Neural cell (in vitro differentiated cells): ENCODE results near the gene CXCL6. TPM values are rescaled to one million over a fixed set of nuclear protein-coding genes. Genes with fewer than 3 reads are reported as not detected.

ENCODE experiments used
- H2AFZ ChIP-seq: fragments of 200-600, 300-800 bp; sonication (generic), shearing (Covaris generic); 2 replicates; pipeline ENCODE4 v1.6.0; 2014; ENCODE audit warnings: low read depth, mild to moderate bottlenecking, antibody characterized with exemption, low read length, moderate library complexity
- H3F3A ChIP-seq: fragments of 200-600 bp; shearing (Covaris generic); 2 replicates; pipeline ENCODE4 v1.6.1; 2016; ENCODE audit warnings: mild to moderate bottlenecking, moderate library complexity, mixed read lengths, antibody characterized with exemption, low read length; ENCODE audit not compliant: insufficient read depth, poor library complexity, severe bottlenecking
- H3K27ac ChIP-seq: fragments of 200-600, 300-800 bp; sonication (generic), shearing (Covaris generic); 2 replicates; pipeline ENCODE4 v1.5.1; 2014; ENCODE audit warnings: mild to moderate bottlenecking, low read length, moderate library complexity
- H3K27me3 ChIP-seq: fragments of 300-800, 200-600 bp; sonication (generic), shearing (Covaris generic); 2 replicates; pipeline ENCODE4 v1.6.0; 2014; ENCODE audit warnings: mild to moderate bottlenecking, low read depth, low read length, moderate library complexity; ENCODE audit not compliant: insufficient read depth
- H3K36me3 ChIP-seq: fragments of 300-800, 200-600 bp; sonication (generic), shearing (Covaris generic); 2 replicates; pipeline ENCODE4 v1.5.1; 2014; ENCODE audit warnings: mild to moderate bottlenecking, antibody characterized with exemption, low read length, moderate library complexity; ENCODE audit not compliant: insufficient read depth
- H3K4me2 ChIP-seq: fragments of 300-800, 200-600 bp; sonication (generic), shearing (Covaris generic); 2 replicates; pipeline ENCODE4 v1.6.0; 2014; ENCODE audit warnings: mild to moderate bottlenecking, low read length
- H3K4me3 ChIP-seq: fragments of 300-800, 200-600 bp; sonication (generic), shearing (Covaris generic); 2 replicates; pipeline ENCODE4 v1.5.1; 2014; ENCODE audit warnings: mild to moderate bottlenecking, low read length, moderate library complexity
- H3K79me2 ChIP-seq: fragments of 200-600 bp; shearing (Covaris generic); replicated peaks from 2 replicates; pipeline ENCODE4 v1.6.0; 2014; ENCODE audit warnings: mild to moderate bottlenecking, low read length, moderate library complexity; ENCODE audit not compliant: insufficient read depth
- H3K9ac ChIP-seq: fragments of 300-800, 200-600 bp; sonication (generic), shearing (Covaris generic); 2 replicates; pipeline ENCODE4 v1.6.1; 2016; ENCODE audit warnings: mild to moderate bottlenecking, low read length, mixed read lengths
- H3K9me2 ChIP-seq: fragments of 200-600 bp; shearing (Covaris generic); 2 replicates; pipeline ENCODE4 v1.6.1; 2016; ENCODE audit warnings: mild to moderate bottlenecking, low read length, mixed read lengths; ENCODE audit not compliant: insufficient read depth
- H3K9me3 ChIP-seq: fragments of 200-600, 300-800 bp; sonication (generic), shearing (Covaris generic); 2 replicates; pipeline ENCODE4 v1.6.1; 2016; ENCODE audit warnings: mild to moderate bottlenecking, mixed run types, low read length, moderate library complexity, mixed read lengths
- H4K20me1 ChIP-seq: fragments of 200-600 bp; shearing (Covaris generic); 2 replicates; pipeline ENCODE4 v1.6.1; 2016; ENCODE audit warnings: mild to moderate bottlenecking, mixed run types; ENCODE audit not compliant: insufficient read depth
- CTCF ChIP-seq: fragments of 450-650 bp; IDR thresholded peaks from 2 replicates; pipeline ENCODE4 v1.5.1; 2014; ENCODE audit warnings: antibody characterized with exemption, mild to moderate bottlenecking, moderate library complexity; ENCODE audit not compliant: poor library complexity, severe bottlenecking
- EP300 ChIP-seq: fragments of 450-650 bp; conservative IDR thresholded peaks from 2 replicates; pipeline ENCODE4 v1.6.1; 2014; ENCODE audit warnings: antibody characterized with exemption, mild to moderate bottlenecking, moderate library complexity; ENCODE audit not compliant: poor library complexity, severe bottlenecking
- EZH2 ChIP-seq: fragments of 200-600, 300-800 bp; shearing (Covaris generic), sonication (generic); IDR thresholded peaks from 2 replicates; pipeline ENCODE4 v1.6.1; 2014; ENCODE audit warnings: antibody characterized with exemption, low read length, borderline replicate concordance, mild to moderate bottlenecking; ENCODE audit not compliant: insufficient read depth, poor library complexity, severe bottlenecking
- MXI1 ChIP-seq: fragments of 450-650 bp; conservative IDR thresholded peaks from 2 replicates; pipeline ENCODE4 v1.6.1; 2014; ENCODE audit warnings: antibody characterized with exemption, mild to moderate bottlenecking; ENCODE audit not compliant: poor library complexity, severe bottlenecking
- POLR2AphosphoS5 ChIP-seq: IDR thresholded peaks from 2 replicates; pipeline ENCODE4 v1.6.1; 2012
- RAD21 ChIP-seq: fragments of 450-650 bp; conservative IDR thresholded peaks from 2 replicates; pipeline ENCODE4 v1.6.1; 2014; ENCODE audit warnings: antibody characterized with exemption, mild to moderate bottlenecking, moderate library complexity
- SMC3 ChIP-seq: fragments of 450-650 bp; conservative IDR thresholded peaks from 2 replicates; pipeline ENCODE4 v1.6.1; 2014; ENCODE audit warnings: antibody characterized with exemption, mild to moderate bottlenecking, moderate library complexity; ENCODE audit not compliant: poor library complexity
- TAF1 ChIP-seq: IDR thresholded peaks from 2 replicates; pipeline ENCODE4 v1.6.1; 2012; ENCODE audit warnings: low read depth
- polyA plus RNA-seq: library from polyadenylated mRNA; depleted of rRNA; stranded (reverse); fragments of >200 nt; gene quantifications from 2 replicates; pipeline ENCODE4 v1.2.3, GENCODE V29; 2014
- TF ChIP-seq, protein P1 (sequence below): IDR thresholded peaks from 2 replicates; pipeline ENCODE4 v1.6.1; 2012; ENCODE audit warnings: borderline replicate concordance

The CXCL6 gene
- polyA plus RNA-seq, 1 donor from 2014 or later, result not detected

GRCh38 chr4:73844806-73845205, 8.3 kb downstream of the CXCL6 start:
- no peaks in the 10 kb centered on the region for H3K79me2 ChIP-seq
- H3F3A ChIP-seq, result no peaks in the 10 kb centered on the region
- H3K27ac ChIP-seq, result no peak overlapping the region
- H3K9ac ChIP-seq, result no peak overlapping the region
- H4K20me1 ChIP-seq, result no peaks in the 10 kb centered on the region
- no peak overlapping the region for H3K4me3 ChIP-seq
- H3K27me3 ChIP-seq, result no peaks in the 10 kb centered on the region
- no peaks in the 10 kb centered on the region for H3K9me3 ChIP-seq
- no peaks in the 10 kb centered on the region for H3K9me2 ChIP-seq
- H3K4me2 ChIP-seq, result no peak overlapping the region
- TF ChIP-seq CTCF (no peak), RAD21 (no peak), POLR2AphosphoS5 (no peak)
- TF ChIP-seq, protein P1, sequence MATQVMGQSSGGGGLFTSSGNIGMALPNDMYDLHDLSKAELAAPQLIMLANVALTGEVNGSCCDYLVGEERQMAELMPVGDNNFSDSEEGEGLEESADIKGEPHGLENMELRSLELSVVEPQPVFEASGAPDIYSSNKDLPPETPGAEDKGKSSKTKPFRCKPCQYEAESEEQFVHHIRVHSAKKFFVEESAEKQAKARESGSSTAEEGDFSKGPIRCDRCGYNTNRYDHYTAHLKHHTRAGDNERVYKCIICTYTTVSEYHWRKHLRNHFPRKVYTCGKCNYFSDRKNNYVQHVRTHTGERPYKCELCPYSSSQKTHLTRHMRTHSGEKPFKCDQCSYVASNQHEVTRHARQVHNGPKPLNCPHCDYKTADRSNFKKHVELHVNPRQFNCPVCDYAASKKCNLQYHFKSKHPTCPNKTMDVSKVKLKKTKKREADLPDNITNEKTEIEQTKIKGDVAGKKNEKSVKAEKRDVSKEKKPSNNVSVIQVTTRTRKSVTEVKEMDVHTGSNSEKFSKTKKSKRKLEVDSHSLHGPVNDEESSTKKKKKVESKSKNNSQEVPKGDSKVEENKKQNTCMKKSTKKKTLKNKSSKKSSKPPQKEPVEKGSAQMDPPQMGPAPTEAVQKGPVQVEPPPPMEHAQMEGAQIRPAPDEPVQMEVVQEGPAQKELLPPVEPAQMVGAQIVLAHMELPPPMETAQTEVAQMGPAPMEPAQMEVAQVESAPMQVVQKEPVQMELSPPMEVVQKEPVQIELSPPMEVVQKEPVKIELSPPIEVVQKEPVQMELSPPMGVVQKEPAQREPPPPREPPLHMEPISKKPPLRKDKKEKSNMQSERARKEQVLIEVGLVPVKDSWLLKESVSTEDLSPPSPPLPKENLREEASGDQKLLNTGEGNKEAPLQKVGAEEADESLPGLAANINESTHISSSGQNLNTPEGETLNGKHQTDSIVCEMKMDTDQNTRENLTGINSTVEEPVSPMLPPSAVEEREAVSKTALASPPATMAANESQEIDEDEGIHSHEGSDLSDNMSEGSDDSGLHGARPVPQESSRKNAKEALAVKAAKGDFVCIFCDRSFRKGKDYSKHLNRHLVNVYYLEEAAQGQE, result no peak
- H2AFZ ChIP-seq, result no peak overlapping the region
- no peaks in the 10 kb centered on the region for H3K36me3 ChIP-seq

GRCh38 chr4:73847526-73848182, 11.2 kb downstream of the CXCL6 start:
- TF ChIP-seq, protein P1, result no peak
- TF ChIP-seq CTCF (no peak), MXI1 (no peak), EP300 (no peak), RAD21 (no peak), EZH2 (no peak), TAF1 (no peak), SMC3 (no peak)
- no peaks in the 10 kb centered on the region for H3K79me2 ChIP-seq

More at GRCh38 chr4:73847526-73848182, 11.2 kb downstream of the CXCL6 start:
- Histone ChIP-seq H3K27ac (no peak overlapping the region), H4K20me1 (no peaks in the 10 kb centered on the region), H3K4me3 (no peak overlapping the region), H3K9me2 (no peaks in the 10 kb centered on the region), H3K9me3 (no peaks in the 10 kb centered on the region), H3K4me2 (no peak overlapping the region), H3K27me3 (no peaks in the 10 kb centered on the region), H3K36me3 (no peaks in the 10 kb centered on the region), H3F3A (no peaks in the 10 kb centered on the region), H3K9ac (no peak overlapping the region), H2AFZ (no peak overlapping the region)
